Thyroid gland (tissue), 4 donors: Measurements from ENCODE around the gene PRCD. TPM values are rescaled to one million over a fixed set of nuclear protein-coding genes. Genes with fewer than 3 reads are reported as not detected.
A peak's percentile ranks its signal among the peaks of the same experiment; 100 is the strongest.

Experiments
- DNase-seq, 2 donors: peaks; one replicate each; pipeline ENCODE4 v3.0.0-alpha.2; 2019
- H3K27ac ChIP-seq, 3 donors: fragments of 200-600 bp; sonication (generic); 1 replicate in 2 of 3; 2 replicates in 1 of 3; pipeline ENCODE4 v1.5.1; 2016 to 2019; ENCODE audit warnings: mild to moderate bottlenecking in 1 of 3, moderate library complexity in 1 of 3
- H3K27me3 ChIP-seq: fragments of 200-600 bp; sonication (generic); one replicate; pipeline ENCODE4 v1.5.1; 2019
- H3K36me3 ChIP-seq, 2 donors: fragments of 200-600 bp; sonication (generic); one replicate each; pipeline ENCODE4 v1.5.1; 2016 to 2019
- H3K4me1 ChIP-seq, 2 donors: fragments of 200-600 bp; sonication (generic); one replicate each; pipeline ENCODE4 v1.5.1; 2017 to 2019
- H3K4me3 ChIP-seq, 3 donors: fragments of 200-600 bp; sonication (generic); replicated peaks in 1 of 3; 1 replicate in 2 of 3; 2 replicates in 1 of 3; pipeline ENCODE4 v1.5.1; 2016; ENCODE audit warnings: mild to moderate bottlenecking in 1 of 3
- H3K9me3 ChIP-seq: fragments of 200-600 bp; sonication (generic); one replicate; pipeline ENCODE4 v1.5.1; 2017
- CTCF ChIP-seq, 6 experiments: fragments of 200-600 bp in 3 of 6; fragments of 450-650 bp in 3 of 6; sonication (generic) in 3 of 6; IDR thresholded peaks; one replicate each; pipeline ENCODE4 v1.5.1; 2016 to 2019; ENCODE audit warnings: antibody characterized with exemption in 6 of 6, mild to moderate bottlenecking in 2 of 6, inconsistent platforms in 1 of 6, moderate library complexity in 1 of 6
- POLR2A ChIP-seq, 2 donors: fragments of 450-650 bp; IDR thresholded peaks; one replicate each; pipeline ENCODE4 v1.6.1; 2017; ENCODE audit warnings: antibody characterized with exemption in 2 of 2, mild to moderate bottlenecking in 2 of 2, moderate library complexity in 1 of 2
- WGBS, 2 donors: methylation state at CpG; one replicate each; pipeline ENCODE4 v1.1.5; 2017; 5-methylcytosine and 5-hydroxymethylcytosine counted together
- intact Hi-C: fragments of 100-400 bp; cut with DNase I; formaldehyde crosslinking; loops from one replicate; pipeline ENCODE4 v1.15.1; 2023
- total RNA-seq, 4 donors: library from RNA; depleted of rRNA; stranded (reverse); fragments of >200 nt; gene quantifications; one replicate each; pipeline ENCODE4 v1.2.3, GENCODE V29; 2016

Gene PRCD
- total RNA-seq, 4 donors from 2014 or later, result 1.5 to 8.3 (median 4.2) TPM

GRCh38 chr17:76565728-76566612 is 26.1 kb downstream of the PRCD start:
- peaks cover 0 to 13% of the 10 kb centered on the region in 2 donors for H3K36me3 ChIP-seq

GRCh38 chr17:76566613-76566943 is 26.7 kb downstream of the PRCD start:
- WGBS, 2 donors, result 80 to 85% methylated on average over 3 of the region's 3 CpGs
- no peak for DNase-seq
- no peaks in the 10 kb centered on the region for H3K27me3 ChIP-seq
- peak overlapping the region; percentile 81 to 95 (median 92) for H3K27ac ChIP-seq
- no peak for TF ChIP-seq CTCF (IDR thresholded peaks at IDR 0.05)
- TF ChIP-seq POLR2A (IDR thresholded peaks at IDR 0.05), result no peak
- peaks cover 58% of the 10 kb centered on the region in 2 donors for H3K4me1 ChIP-seq
- no peak overlapping the region for H3K4me3 ChIP-seq
- intact Hi-C loops, result no loop called here
- peaks cover 0 to 10% of the 10 kb centered on the region in 2 donors for H3K36me3 ChIP-seq
- no peaks in the 10 kb centered on the region for H3K9me3 ChIP-seq

More at GRCh38 chr17:76565728-76566612, 26.1 kb downstream of the PRCD start:
- 74 to 76% methylated on average over 14 of the region's 14 CpGs for WGBS, 2 donors
- no peak for TF ChIP-seq POLR2A (IDR thresholded peaks at IDR 0.05)
- no peak for TF ChIP-seq CTCF (IDR thresholded peaks at IDR 0.05)
- intact Hi-C loops, result no loop called here
- Histone ChIP-seq H3K27ac (peak overlapping the region in 1 of 3 donors; percentile 92), H3K9me3 (no peaks in the 10 kb centered on the region), H3K27me3 (no peaks in the 10 kb centered on the region), H3K4me3 (no peak overlapping the region), H3K4me1 (peaks cover 52 to 59% of the 10 kb centered on the region in 2 donors)
- no peak for DNase-seq

- no peak for DNase-seq
- Histone ChIP-seq H3K36me3 (peaks cover 0 to 7% of the 10 kb centered on the region in 2 donors), H3K9me3 (no peaks in the 10 kb centered on the region), H3K27me3 (no peaks in the 10 kb centered on the region), H3K4me3 (no peak overlapping the region), H3K4me1 (peaks cover 58 to 62% of the 10 kb centered on the region in 2 donors), H3K27ac (peak overlapping the region; percentile 81 to 95 (median 92))
- 67 to 69% methylated on average over 5 of the region's 5 CpGs for WGBS, 2 donors
- intact Hi-C loops, result no loop called here
- no peak for TF ChIP-seq CTCF (IDR thresholded peaks at IDR 0.05)
- no peak for TF ChIP-seq POLR2A (IDR thresholded peaks at IDR 0.05)
Observed at GRCh38 chr17:76566988-76567431, 27.2 kb downstream of the PRCD start.

- Histone ChIP-seq H3K9me3 (no peaks in the 10 kb centered on the region), H3K4me3 (no peak overlapping the region), H3K4me1 (peaks cover 60 to 66% of the 10 kb centered on the region in 2 donors), H3K36me3 (peaks cover 0 to 7% of the 10 kb centered on the region in 2 donors), H3K27me3 (no peaks in the 10 kb centered on the region), H3K27ac (peak overlapping the region; percentile 81 to 95 (median 92))
- intact Hi-C loops, result no loop called here
- peak; percentile 17 to 48 for TF ChIP-seq POLR2A (IDR thresholded peaks at IDR 0.05)
- no peak for TF ChIP-seq CTCF (IDR thresholded peaks at IDR 0.05)
- WGBS, 2 donors, result 48 to 52% methylated on average over 13 of the region's 14 CpGs
- DNase-seq, result peak; percentile 90 to 92
Observed at GRCh38 chr17:76567634-76568432, 28.0 kb downstream of the PRCD start.
